A204.1 (cell line): ENCODE data around the gene FLT3LG.

Experiments used
- FAIRE-seq: peaks from 2 replicates; lab custom pipeline; 2012; peaks lifted over from hg19 to GRCh38; lab: Jason Lieb, UNC

Gene FLT3LG

DNA sequence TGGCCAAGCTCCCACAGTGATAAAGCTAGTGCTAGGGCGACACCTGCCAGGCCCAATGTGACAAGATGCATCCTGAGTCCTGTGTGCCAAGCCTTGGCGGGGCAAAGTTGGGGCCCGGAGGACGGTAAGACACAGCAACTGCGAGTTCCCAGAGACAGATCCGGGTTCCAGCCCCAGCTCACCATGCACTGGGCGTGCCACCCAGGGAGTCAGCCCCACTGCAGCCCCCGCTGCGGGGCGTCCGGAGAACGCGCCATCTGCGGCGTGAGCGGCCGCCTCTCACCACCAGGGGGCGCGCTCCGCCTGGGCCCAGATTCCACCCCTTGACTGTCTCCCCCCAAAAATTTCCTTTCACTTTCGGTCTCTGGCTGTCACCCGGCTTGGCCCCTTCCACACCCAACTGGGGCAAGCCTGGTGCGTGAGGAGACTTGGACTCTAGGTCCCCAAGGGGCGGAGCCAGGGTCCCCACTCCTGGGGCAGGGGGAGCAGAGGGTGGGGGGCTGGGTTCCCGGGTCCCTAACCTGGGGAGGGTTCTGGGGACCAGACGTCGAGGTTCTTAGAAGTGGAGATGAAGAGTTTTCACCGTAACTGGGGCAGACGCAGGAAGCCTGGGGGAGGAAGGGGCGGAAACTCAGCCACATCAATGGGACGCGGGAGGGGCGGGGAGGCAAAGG lies at the start of gene FLT3LG:
Gene FLT3LG (plus strand): TSS at position 348 of the 674 bp plus-strand sequence. CDS start 425 bp downstream, outside the sequence.
- no peak for FAIRE-seq

DNA sequence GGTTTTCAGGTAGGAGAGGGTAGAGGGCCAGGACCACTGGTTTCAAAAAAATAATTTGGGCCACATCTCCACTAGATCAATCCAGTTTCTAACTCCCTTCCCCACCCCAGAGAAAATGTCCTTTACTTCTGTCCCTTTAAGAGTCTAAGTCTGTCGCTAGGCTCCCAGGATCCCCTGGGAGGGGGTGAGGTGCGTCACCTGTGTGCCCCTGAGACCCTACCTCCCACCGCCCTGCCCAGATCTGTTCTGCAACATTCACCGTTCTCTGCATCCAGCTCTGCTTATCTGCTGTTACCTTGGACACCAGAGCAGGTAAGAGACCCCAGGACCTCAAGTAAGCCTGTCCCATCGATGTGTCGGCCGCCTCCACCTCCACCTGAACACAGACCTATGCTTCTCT lies 48.8 kb upstream of the FLT3LG start, which contains the start of gene GFY:
Gene GFY (plus strand): TSS at position 211 of the 400 bp plus-strand sequence. CDS start 1,043 bp downstream, outside the sequence.
- no peak for FAIRE-seq

DNA sequence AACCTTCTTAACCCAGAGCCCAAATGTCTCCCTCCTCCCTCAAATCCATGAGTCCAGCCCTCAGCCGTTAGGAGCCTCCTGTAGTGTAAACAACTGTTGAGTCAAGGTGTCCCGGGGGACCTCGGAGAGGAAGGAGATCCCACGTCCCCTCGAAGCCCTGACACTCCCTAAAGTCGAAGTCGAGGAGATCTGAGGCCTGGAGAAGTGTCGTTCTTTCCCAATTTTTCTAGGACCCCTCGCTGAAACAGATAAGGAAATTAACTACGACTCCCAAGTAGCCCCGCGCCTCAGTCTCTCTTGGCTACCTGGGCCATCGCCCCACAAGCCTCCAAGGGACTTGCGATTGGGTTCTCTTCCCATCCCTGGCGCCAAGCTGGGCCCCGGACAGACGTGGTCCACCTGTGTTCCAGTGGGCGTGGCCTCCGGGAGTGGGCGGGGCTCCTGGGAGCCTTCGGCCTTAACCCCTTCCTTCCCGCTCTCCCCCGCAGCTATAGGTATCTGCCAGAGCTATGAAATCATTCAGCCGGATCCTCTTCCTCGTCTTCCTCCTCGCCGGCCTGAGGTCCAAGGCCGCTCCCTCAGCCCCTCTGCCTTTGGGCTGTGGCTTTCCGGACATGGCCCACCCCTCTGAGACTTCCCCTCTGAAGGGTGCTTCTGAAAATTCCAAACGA lies 48.0 kb upstream of the FLT3LG start:
- FAIRE-seq = no peak

GRCh38 chr19:49427339-49427738 lies 46.7 kb upstream of the FLT3LG start:
- no peak for FAIRE-seq

DNA sequence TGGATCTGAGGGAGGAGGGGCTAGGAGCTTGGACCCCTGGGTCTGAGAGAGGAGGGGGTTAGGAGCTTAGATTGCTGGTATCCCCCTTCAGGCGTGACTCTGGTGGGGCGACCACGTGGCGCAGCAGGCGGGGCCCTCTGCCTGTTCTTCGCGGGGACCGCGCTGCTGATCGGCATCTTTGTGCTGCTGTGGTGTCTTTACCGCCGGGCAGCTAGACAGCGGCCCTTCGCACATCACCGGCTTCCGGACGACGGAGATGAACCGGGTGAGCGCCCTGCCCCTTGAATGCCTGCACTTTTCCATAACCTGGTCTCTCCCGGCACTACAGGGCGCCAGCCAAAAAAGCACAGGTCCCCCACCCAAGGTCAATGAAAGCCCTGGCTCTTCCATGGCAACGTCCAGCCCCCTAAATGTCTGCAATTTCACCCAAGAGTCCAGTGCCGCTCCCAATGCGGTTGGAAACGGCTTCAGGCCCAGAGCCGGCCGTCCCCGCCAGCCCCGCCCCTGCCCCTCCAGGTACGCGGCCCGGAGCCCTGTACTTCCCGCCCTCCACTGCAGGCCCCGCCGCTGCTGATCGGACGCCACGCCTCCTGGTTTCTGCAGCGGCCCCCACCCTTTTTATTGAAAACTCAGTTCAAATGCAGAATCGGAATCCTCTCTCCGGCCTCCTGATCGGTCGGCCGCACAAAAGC lies 46.0 kb upstream of the FLT3LG start:
- FAIRE-seq = no peak

DNA sequence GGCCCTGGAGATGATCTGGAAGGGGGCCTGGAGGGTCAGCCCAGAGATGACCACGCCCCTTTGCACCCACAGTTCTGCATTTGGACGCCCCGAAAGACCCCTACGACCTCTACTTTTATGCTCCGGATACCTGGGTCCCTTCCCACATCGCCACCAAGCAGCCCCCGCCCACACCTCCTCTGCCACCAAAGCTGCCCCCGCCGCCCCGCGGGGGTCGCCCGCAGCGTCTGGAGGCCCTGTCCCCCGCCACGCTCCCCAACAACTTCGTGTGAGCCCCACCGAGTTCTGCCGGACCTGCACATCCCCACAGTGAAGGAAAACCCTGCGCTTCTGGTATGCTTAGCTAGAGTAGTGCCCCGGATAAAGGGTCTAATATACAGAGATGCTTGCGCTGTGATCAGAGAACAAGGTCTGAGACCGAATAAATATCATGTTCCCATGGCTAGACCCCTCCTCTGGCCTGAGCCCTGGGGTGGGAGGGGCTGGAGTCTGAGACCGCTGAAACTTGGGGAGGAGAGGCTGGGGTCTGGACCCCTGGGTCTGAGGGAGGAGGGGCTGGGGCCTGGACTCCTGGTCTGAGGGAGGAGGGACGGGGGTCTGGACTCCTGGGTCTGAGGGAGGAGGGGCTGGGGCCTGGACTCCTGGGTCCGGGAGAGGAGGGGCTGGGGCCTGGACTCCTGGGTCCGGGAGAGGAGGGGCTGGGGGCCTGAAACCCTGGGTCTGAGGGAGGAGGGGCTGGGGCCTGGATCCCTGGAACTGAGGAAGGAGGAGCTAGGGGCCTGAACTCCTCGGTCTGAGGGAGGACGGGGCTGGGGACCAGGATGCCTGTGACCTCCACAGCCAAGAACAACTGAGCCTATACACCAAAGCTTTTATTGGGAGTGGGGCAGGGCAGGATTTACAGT lies 45.2 kb upstream of the FLT3LG start:
- FAIRE-seq = no peak

DNA sequence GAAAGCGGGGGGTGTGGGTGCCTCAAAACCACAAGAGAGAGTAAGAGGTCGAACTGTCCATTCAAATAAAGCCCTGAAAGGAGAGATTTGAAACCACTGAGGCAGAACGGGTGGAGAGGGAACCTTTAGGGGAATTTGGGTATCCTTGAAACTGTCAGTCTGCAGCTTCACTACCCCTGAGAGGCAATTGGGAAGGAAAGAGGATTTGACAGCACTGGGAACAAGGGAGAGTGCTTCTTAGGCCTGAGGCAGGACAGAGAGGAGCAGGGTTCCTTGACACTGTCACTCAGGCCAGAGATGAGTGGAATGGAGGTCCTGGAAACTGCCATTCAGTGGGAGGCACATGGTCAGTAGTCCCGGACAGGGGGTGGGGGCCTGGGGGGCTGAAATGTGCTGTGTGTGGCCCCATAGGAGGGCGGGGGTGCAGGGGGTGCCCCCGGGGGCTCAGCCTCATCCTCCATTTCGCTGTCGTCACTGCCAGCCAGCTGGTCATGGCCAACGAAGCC lies 43.8 kb upstream of the FLT3LG start:
- FAIRE-seq = no peak

DNA sequence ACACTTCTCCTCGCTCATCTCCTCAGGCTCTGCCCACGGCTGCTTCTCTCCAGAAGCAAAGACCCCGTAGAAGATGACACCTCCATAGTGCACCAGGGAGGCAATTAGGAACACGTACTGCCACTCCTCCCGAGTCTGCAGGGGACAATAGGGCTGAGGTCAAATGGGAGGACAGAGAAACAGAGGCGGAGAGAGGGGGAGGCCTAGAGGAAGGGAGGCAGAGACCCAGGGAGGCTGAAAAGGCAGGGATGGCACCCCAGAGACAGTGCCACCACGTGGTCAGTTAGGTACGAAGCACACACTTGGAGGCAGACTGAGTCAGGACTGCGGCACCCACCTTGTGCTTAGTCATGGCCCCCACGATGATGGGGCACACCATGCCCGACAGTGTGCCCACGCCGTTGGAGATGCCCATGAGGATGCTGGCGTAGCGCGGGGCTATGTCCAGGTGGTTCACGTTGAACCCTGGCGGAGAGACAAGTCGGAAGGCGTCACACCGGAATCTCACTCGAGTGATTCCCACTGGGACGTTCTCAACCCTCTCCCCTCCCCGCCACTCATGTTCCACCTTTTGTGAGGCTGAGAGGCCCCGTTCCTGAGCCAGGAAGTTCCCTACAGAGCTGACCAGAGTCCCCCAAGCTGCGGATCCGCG lies 43.2 kb upstream of the FLT3LG start:
- FAIRE-seq = no peak

- FAIRE-seq = no peak
Observed at GRCh38 chr19:49431330-49431749, 42.7 kb upstream of the FLT3LG start.

DNA sequence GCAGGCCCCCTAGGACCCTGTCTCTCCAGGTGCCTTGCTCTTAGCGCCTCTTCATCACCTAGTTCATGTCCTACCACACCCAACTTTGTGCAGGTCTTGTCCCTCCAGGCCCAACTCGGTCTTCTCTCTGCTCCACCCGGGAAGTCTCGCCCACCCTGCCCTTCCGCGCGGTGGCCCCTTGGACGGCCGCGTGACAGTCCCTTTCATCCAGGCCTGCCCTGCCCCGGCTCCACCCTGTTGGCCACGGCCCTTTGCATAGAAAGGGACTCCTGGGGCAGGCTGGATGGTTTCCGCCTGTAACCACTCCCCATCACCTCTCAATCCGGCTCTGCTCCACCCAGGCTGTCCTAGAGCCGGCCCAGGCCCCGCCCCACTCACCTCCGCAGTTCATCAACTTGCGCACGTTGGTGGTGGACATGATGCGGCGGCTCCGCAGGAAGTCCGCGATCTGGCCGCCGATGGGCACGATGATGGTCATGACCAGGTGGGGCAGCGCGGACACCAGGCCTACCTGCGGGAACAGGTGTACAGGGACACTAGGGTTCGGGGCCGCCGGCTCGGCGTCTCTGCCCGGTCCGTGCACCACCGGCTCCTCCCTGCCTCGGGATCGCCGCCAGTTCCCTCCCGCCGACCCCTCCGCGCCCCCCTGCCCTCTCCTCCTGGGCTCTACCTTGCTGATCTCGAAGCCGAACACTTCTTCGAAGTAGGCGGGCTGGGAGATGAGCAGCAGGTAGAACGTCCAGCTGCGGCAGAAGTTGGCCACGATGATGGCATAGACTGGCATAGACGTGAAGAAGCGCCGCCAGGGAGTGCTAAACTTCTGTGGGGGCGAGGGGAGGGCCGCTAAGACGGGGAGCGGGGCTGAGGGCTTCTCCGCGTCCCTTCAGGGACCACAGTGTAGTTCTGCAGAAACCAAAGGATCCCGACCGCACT lies 41.6 kb upstream of the FLT3LG start:
- no peak for FAIRE-seq

DNA sequence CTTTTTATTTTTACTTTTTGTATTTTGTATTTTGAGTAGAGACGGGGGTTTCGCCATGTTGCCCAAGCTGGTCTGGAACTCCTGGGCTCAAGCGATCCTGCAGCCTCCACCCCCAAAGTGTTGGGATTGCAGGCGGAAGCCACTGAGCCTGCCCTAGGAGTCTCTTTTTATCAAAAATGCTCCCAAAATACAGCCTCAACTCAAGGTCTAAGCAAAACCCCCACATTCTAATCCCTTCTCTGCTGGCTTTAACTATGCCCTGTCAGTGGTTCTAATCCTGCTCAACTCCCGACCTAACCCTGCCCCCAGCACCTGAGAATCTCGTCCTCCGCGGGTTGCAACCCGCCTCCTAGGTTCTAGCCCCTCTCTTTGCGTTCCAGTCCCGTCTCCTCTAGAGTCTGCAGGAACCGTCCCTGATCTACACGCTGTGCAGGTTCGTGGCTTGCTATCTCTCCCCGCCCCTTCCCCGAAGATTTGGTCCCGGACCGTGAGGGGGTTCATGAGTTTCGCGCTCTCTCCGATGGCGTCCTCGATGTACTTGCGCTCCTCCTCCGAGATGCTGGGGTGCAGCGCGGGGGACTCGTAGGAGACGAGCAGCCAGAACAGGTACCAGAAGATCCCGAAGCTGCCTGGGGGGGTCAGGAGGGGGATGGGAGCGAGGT lies 40.6 kb upstream of the FLT3LG start:
- FAIRE-seq = no peak

GRCh38 chr19:49434907-49435583 lies 39.0 kb upstream of the FLT3LG start:
- no peak for FAIRE-seq

GRCh38 chr19:49435670-49436069 lies 38.3 kb upstream of the FLT3LG start:
- no peak for FAIRE-seq

DNA sequence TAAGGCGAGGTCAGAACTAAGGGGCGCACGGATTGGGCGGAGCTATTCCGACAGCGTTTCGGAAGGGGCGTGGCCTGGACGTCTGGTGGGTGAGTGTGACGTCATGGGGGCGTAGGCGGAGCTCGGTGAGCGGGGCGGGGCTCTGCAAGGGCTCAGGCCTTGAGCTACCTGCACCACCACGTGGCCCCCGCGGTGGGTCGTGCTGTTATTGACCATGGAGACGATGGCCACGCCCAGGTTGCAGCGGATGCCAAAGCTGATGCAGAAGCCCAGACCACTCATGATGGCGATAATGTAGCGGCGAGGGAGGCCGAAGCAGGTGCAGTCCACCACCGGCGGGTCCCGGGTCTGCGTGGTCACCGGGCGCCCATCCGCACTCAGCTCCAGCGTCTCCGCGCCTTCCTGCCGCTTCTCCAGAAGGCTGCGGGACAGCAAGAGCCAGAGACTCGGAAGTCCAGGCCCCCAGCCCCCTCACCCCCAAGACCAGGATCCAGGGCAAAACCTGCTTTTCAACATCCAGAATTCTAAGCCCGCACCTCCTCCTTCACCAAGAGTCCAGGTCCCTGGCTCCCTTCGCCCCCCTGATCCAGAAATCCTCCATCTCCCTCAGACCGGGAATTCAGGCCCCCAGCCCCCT lies 37.5 kb upstream of the FLT3LG start:
- no peak for FAIRE-seq

DNA sequence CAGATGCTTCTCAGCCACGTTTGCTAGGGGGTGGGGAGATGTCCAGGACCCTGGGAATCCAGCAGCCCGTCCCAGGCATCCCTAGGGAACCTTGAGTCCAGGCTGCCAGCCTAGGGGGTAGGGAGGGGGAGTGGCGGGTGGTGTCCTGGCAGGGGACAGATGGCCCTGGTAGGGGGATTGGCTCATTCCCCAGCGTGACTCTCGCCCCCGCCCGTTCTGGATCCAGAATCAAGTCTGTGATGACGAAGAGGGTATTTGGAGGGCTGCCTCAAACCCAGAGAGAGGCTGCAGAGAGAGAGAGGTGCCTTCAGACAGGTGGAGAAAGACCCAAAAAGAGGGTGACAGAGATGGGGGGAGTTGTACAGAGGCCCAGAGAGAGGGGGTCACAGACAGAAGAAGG lies 36.8 kb upstream of the FLT3LG start:
- no peak for FAIRE-seq

- no peak for FAIRE-seq
Observed at GRCh38 chr19:49438261-49438660, 35.8 kb upstream of the FLT3LG start.

GRCh38 chr19:49439836-49440235 lies 34.2 kb upstream of the FLT3LG start:
- no peak for FAIRE-seq

DNA sequence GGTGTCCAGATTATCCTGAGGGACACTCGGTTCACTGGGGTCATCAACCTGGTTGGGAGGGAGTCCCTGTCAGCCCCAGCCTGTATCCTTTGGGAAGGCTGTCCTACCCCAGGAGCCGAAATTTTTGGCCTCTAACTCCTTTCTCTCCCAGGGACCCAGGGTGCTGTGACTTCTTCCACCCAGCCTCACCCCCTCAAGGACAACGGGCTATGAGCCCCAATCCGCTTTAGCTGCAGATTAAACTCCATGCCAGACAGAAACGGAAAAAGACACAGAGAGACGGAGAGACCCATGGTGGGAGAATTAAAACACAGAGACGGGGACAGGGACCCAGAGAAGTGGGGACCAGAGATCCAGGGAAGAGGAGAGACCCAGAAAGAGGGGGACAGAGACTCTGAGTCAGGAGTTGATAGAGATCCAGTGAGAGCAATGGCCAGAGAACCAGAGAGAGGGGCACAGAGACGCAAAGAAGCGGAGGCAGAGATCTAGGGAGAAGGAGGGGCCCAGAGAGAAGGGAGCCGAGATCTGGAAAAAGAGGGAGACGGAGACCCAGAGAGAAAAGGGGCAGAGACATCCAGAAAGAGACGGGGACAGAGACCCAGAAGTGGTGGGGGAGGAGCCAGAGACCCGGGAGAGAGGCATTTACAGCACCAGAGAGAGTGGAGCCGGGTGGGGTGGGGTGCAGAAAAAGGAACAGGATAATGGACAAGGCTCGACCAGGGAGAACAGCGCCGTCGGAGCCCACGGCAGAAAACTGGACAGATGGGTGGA lies 33.4 kb upstream of the FLT3LG start:
- no peak for FAIRE-seq
